ENCODE results near the gene COA1. TPM values are rescaled to one million over a fixed set of nuclear protein-coding genes. Genes with fewer than 3 reads are reported as not detected.

Gene COA1
- polyA plus RNA-seq, 1 of the 3 experiments (the other 2 are of a cell fraction), result 42.8 TPM

- CTCF ChIA-PET, result interaction anchor here (1.6 to 3.7 kb wide), 2 partner anchors 84 kb away, joined by 3 to 20 read pairs; partner anchors contain the start of gene STK17A
- no peak for DNase-seq
These were observed 62.4 kb downstream of the COA1 start for GRCh38 chr7:43666938-43667337.

GRCh38 chr7:43664681-43665080 lies 64.6 kb downstream of the COA1 start:
- peak; percentile 56 for DNase-seq
- Histone ChIP-seq H3K36me3 (replicated peaks in 1 of 2; ENCODE audit: control insufficient read depth in 1 of 2, insufficient read depth in 2 of 2, low read length in 1 of 2) (peaks cover 3 to 32% of the 10 kb centered on the region in 2 experiments), H2AFZ (ENCODE audit: low read depth) (no peak overlapping the region), H3K9ac (no peak overlapping the region), H3K27me3 (ENCODE audit: insufficient read depth) (no peaks in the 10 kb centered on the region), H4K20me1 (ENCODE audit: insufficient read depth) (no peaks in the 10 kb centered on the region), H3F3A (replicated peaks; ENCODE audit: insufficient read depth) (peaks cover 45% of the 10 kb centered on the region), H3K27ac (ENCODE audit: low read depth in 2 of 2, low read length in 1 of 2) (peak overlapping the region; percentile 82 to 86), H3K4me3 (ENCODE audit: low read depth in 2 of 2, low read length in 1 of 2) (no peak overlapping the region), H3K9me2 (no peaks in the 10 kb centered on the region), H3K4me1 (ENCODE audit: control insufficient read depth in 1 of 2, insufficient read depth in 2 of 2, low read depth in 1 of 2, low read length in 1 of 2) (peaks cover 6 to 21% of the 10 kb centered on the region in 2 experiments), H3K79me2 (ENCODE audit: insufficient read depth) (peaks cover 100% of the 10 kb centered on the region), H3K4me2 (peak overlapping the region; percentile 2; the same call in 1 of the 2 replicates), H3K9me3 (no peaks in the 10 kb centered on the region)
- ChIA-PET CTCF (interaction anchor here (1.0 to 3.7 kb wide), 6 partner anchors 11 to 175 kb away, joined by 3 to 20 read pairs (median 5); partner anchors contain the start of gene STK17A), POLR2A (no interaction called here)
- WGBS (ENCODE audit: low lambda C conversion rate), result 13% methylated on average over 1 of the region's 1 CpG
- TF ChIP-seq NRF1 (IDR thresholded peaks at IDR 0.05; ENCODE audit: low read depth, low read length), result no peak
- peak; percentile 8; the same call in 1 of the 2 replicates for TF ChIP-seq GABPA (IDR thresholded peaks at IDR 0.05; ENCODE audit: low read depth)
- TF ChIP-seq RAD21 (IDR thresholded peaks at IDR 0.05; ENCODE audit: low read length), result no peak
- no peak for TF ChIP-seq CTCF (IDR thresholded peaks at IDR 0.05)
- no peak for TF ChIP-seq FOXJ3 (CRISPR knock-in tag; IDR thresholded peaks at IDR 0.05)
- no peak for TF ChIP-seq USF2 (IDR thresholded peaks at IDR 0.05; ENCODE audit: borderline replicate concordance, low read depth, low read length)
- no peak for TF ChIP-seq MXI1 (IDR thresholded peaks at IDR 0.05; ENCODE audit: low read depth, low read length)
- peak; percentile 94 for TF ChIP-seq EP300 (IDR thresholded peaks at IDR 0.05; ENCODE audit: borderline replicate concordance in 1 of 2, low read depth in 1 of 2, low read length in 1 of 2)
- peak; percentile 99 for TF ChIP-seq PBX3 (IDR thresholded peaks at IDR 0.05)
- TF ChIP-seq FOXM1 (IDR thresholded peaks at IDR 0.05; ENCODE audit: low read depth), result peak; percentile 66

More at GRCh38 chr7:43666938-43667337, 62.4 kb downstream of the COA1 start:
- Histone ChIP-seq H3K4me3 (ENCODE audit: low read depth in 2 of 2, low read length in 1 of 2) (no peak overlapping the region), H3K27ac (ENCODE audit: low read depth in 2 of 2, low read length in 1 of 2) (peak overlapping the region; percentile 67 to 86; a peak in 2 of 4 replicates), H3K4me2 (no peak overlapping the region; the same call in 1 of the 2 replicates), H3K36me3 (replicated peaks in 1 of 2; ENCODE audit: control insufficient read depth in 1 of 2, insufficient read depth in 2 of 2, low read length in 1 of 2) (peaks cover 3 to 45% of the 10 kb centered on the region in 2 experiments), H3K9me3 (peaks cover 2% of the 10 kb centered on the region; the same call in 1 of the 2 replicates), H3K9ac (no peak overlapping the region), H3K79me2 (ENCODE audit: insufficient read depth) (peaks cover 100% of the 10 kb centered on the region), H4K20me1 (ENCODE audit: insufficient read depth) (no peaks in the 10 kb centered on the region), H3F3A (replicated peaks; ENCODE audit: insufficient read depth) (peaks cover 34% of the 10 kb centered on the region), H3K9me2 (no peaks in the 10 kb centered on the region), H3K4me1 (ENCODE audit: control insufficient read depth in 1 of 2, insufficient read depth in 2 of 2, low read depth in 1 of 2, low read length in 1 of 2) (peaks cover 6 to 8% of the 10 kb centered on the region in 2 experiments; a peak in 3 of 4 replicates), H2AFZ (ENCODE audit: low read depth) (no peak overlapping the region), H3K27me3 (ENCODE audit: insufficient read depth) (no peaks in the 10 kb centered on the region)
- POLR2A ChIA-PET, result no interaction called here
- TF ChIP-seq FOXM1 (IDR thresholded peaks at IDR 0.05; ENCODE audit: low read depth) (0 out of 2 replicates have a peak, but pooled peaks have one; percentile 55), JUND (IDR thresholded peaks at IDR 0.05) (peak; percentile 26), POLR2AphosphoS5 (IDR thresholded peaks at IDR 0.05; ENCODE audit: low read depth, low read length) (peak; percentile 30; the same call in 1 of the 2 replicates), EP300 (IDR thresholded peaks at IDR 0.05; ENCODE audit: borderline replicate concordance in 1 of 2, low read depth in 1 of 2, low read length in 1 of 2) (peak; percentile 63 to 72), TEAD4 (IDR thresholded peaks at IDR 0.05; ENCODE audit: borderline replicate concordance, insufficient read depth) (peak; percentile 42; the same call in 1 of the 2 replicates), FOXJ3 (CRISPR knock-in tag; IDR thresholded peaks at IDR 0.05) (no peak), GATA2 (CRISPR knock-in tag; IDR thresholded peaks at IDR 0.05) (no peak), ZBTB33 (IDR thresholded peaks at IDR 0.05; ENCODE audit: borderline replicate concordance, low read depth) (no peak), PBX3 (IDR thresholded peaks at IDR 0.05) (peak; percentile 67), FOSL2 (IDR thresholded peaks at IDR 0.05; ENCODE audit: borderline replicate concordance, low read depth) (peak; percentile 47; the same call in 1 of the 2 replicates), TCF12 (IDR thresholded peaks at IDR 0.05) (peak; percentile 84), NFIC (IDR thresholded peaks at IDR 0.05; ENCODE audit: borderline replicate concordance) (peak; percentile 54; the same call in 1 of the 2 replicates)
